ENCODE data around the gene KNDC1.

GRCh38 chr10:133186416-133187090, 26.5 kb downstream of the KNDC1 start:
- TF ChIP-seq CTCF (IDR thresholded peaks at IDR 0.05; ENCODE audit: low read length), result no peak
- TF ChIP-seq EZH2 (IDR thresholded peaks at IDR 0.05; ENCODE audit: borderline replicate concordance, low read length), result no peak
